NCI-H82 (cell line): ENCODE measurements around the gene PDCL3.

ENCODE experiments used
- DNase-seq: peaks from one replicate; lab custom pipeline; 2025; lab: John Stamatoyannopoulos, UW

Gene PDCL3

GRCh38 chr2:100611079-100612029, 48.6 kb downstream of the PDCL3 start:
- DNase-seq: no peak

- no peak for DNase-seq
These were observed 49.7 kb downstream of the PDCL3 start for GRCh38 chr2:100612388-100613000.

GRCh38 chr2:100613719-100614118, 50.9 kb downstream of the PDCL3 start:
- DNase-seq: no peak

GRCh38 chr2:100614455-100615000, 51.7 kb downstream of the PDCL3 start:
- DNase-seq: no peak

GRCh38 chr2:100615471-100615870, 52.7 kb downstream of the PDCL3 start:
- DNase-seq: no peak

GRCh38 chr2:100615886-100616285, 53.1 kb downstream of the PDCL3 start:
- no peak for DNase-seq

- DNase-seq: no peak
These were observed 54.1 kb downstream of the PDCL3 start for GRCh38 chr2:100616841-100617390.

GRCh38 chr2:100619951-100620350, 57.2 kb downstream of the PDCL3 start:
- no peak for DNase-seq

GRCh38 chr2:100620481-100620880, 57.7 kb downstream of the PDCL3 start:
- no peak for DNase-seq

- no peak for DNase-seq
These were observed 58.7 kb downstream of the PDCL3 start for GRCh38 chr2:100621371-100621951.

GRCh38 chr2:100623033-100623715, 60.4 kb downstream of the PDCL3 start:
- no peak for DNase-seq

- DNase-seq: no peak
These were observed 61.1 kb downstream of the PDCL3 start for GRCh38 chr2:100623930-100624329.

GRCh38 chr2:100624536-100624935, 61.7 kb downstream of the PDCL3 start:
- DNase-seq: no peak

- no peak for DNase-seq
These were observed 62.9 kb downstream of the PDCL3 start for GRCh38 chr2:100625717-100626116.
